ENCODE measurements around the gene C1orf167.

Gene C1orf167

GRCh38 chr1:11719313-11720032 lies 42.5 kb upstream of the C1orf167 start:
- H3K36me3 ChIP-seq (ENCODE audit: control insufficient read depth, insufficient read depth, low read length): no peaks in the 10 kb centered on the region
- H3K27me3 ChIP-seq (ENCODE audit: control insufficient read depth, insufficient read depth, low read length): no peaks in the 10 kb centered on the region
- H3K9me3 ChIP-seq (ENCODE audit: control insufficient read depth, low read length): no peaks in the 10 kb centered on the region
- H3K79me2 ChIP-seq: no peaks in the 10 kb centered on the region
- H3K4me1 ChIP-seq: no peaks in the 10 kb centered on the region
- peak overlapping the region; percentile 54 for H2AFZ ChIP-seq
- peak; percentile 91 for TF ChIP-seq CTCF (IDR thresholded peaks at IDR 0.05)
- H3K27ac ChIP-seq: no peak overlapping the region
- no peak overlapping the region for H3K9ac ChIP-seq
- H3K4me3 ChIP-seq (ENCODE audit: low read depth, low read length): peak overlapping the region; percentile 33
- H3K4me2 ChIP-seq (ENCODE audit: low read length): peak overlapping the region; percentile 72

GRCh38 chr1:11720033-11720376 lies 42.0 kb upstream of the C1orf167 start:
- Histone ChIP-seq H3K4me2 (ENCODE audit: low read length) (no peak overlapping the region), H3K4me1 (no peaks in the 10 kb centered on the region), H3K27me3 (ENCODE audit: control insufficient read depth, insufficient read depth, low read length) (no peaks in the 10 kb centered on the region), H3K36me3 (ENCODE audit: control insufficient read depth, insufficient read depth, low read length) (no peaks in the 10 kb centered on the region), H3K27ac (no peak overlapping the region), H3K9ac (no peak overlapping the region), H2AFZ (peak overlapping the region; percentile 54), H3K4me3 (ENCODE audit: low read depth, low read length) (no peak overlapping the region), H3K79me2 (no peaks in the 10 kb centered on the region), H3K9me3 (ENCODE audit: control insufficient read depth, low read length) (no peaks in the 10 kb centered on the region)
- TF ChIP-seq CTCF (IDR thresholded peaks at IDR 0.05): no peak

- H2AFZ ChIP-seq: no peak overlapping the region
- H3K4me1 ChIP-seq: no peaks in the 10 kb centered on the region
- H3K9me3 ChIP-seq (ENCODE audit: control insufficient read depth, low read length): no peaks in the 10 kb centered on the region
- no peaks in the 10 kb centered on the region for H3K27me3 ChIP-seq (ENCODE audit: control insufficient read depth, insufficient read depth, low read length)
- H3K79me2 ChIP-seq: no peaks in the 10 kb centered on the region
- H3K27ac ChIP-seq: no peak overlapping the region
- H3K9ac ChIP-seq: no peak overlapping the region
- no peak for TF ChIP-seq CTCF (IDR thresholded peaks at IDR 0.05)
- no peak overlapping the region for H3K4me2 ChIP-seq (ENCODE audit: low read length)
- no peak overlapping the region for H3K4me3 ChIP-seq (ENCODE audit: low read depth, low read length)
- H3K36me3 ChIP-seq (ENCODE audit: control insufficient read depth, insufficient read depth, low read length): no peaks in the 10 kb centered on the region
Measured at GRCh38 chr1:11720525-11720924, 41.5 kb upstream of the C1orf167 start.

GRCh38 chr1:11721311-11721710 lies 40.7 kb upstream of the C1orf167 start:
- Histone ChIP-seq H2AFZ (no peak overlapping the region), H3K27me3 (ENCODE audit: control insufficient read depth, insufficient read depth, low read length) (no peaks in the 10 kb centered on the region), H3K9ac (no peak overlapping the region), H3K27ac (no peak overlapping the region), H3K4me3 (ENCODE audit: low read depth, low read length) (no peak overlapping the region), H3K79me2 (no peaks in the 10 kb centered on the region), H3K4me2 (ENCODE audit: low read length) (no peak overlapping the region), H3K36me3 (ENCODE audit: control insufficient read depth, insufficient read depth, low read length) (no peaks in the 10 kb centered on the region), H3K4me1 (no peaks in the 10 kb centered on the region), H3K9me3 (ENCODE audit: control insufficient read depth, low read length) (no peaks in the 10 kb centered on the region)
- no peak for TF ChIP-seq CTCF (IDR thresholded peaks at IDR 0.05)

GRCh38 chr1:11722538-11722937 lies 39.5 kb upstream of the C1orf167 start:
- H3K4me3 ChIP-seq (ENCODE audit: low read depth, low read length): no peak overlapping the region
- H3K27ac ChIP-seq: no peak overlapping the region
- no peaks in the 10 kb centered on the region for H3K36me3 ChIP-seq (ENCODE audit: control insufficient read depth, insufficient read depth, low read length)
- no peak overlapping the region for H2AFZ ChIP-seq
- H3K27me3 ChIP-seq (ENCODE audit: control insufficient read depth, insufficient read depth, low read length): no peaks in the 10 kb centered on the region
- no peak for TF ChIP-seq CTCF (IDR thresholded peaks at IDR 0.05)
- H3K4me2 ChIP-seq (ENCODE audit: low read length): no peak overlapping the region
- H3K9me3 ChIP-seq (ENCODE audit: control insufficient read depth, low read length): no peaks in the 10 kb centered on the region
- H3K79me2 ChIP-seq: no peaks in the 10 kb centered on the region
- H3K4me1 ChIP-seq: no peaks in the 10 kb centered on the region
- no peak overlapping the region for H3K9ac ChIP-seq

Data from parathyroid adenoma (tissue), 2 donors.